Activated naive CD8-positive, alpha-beta T cell treated with anti-CD3 and anti-CD28 coated beads, Interleukin-2, amount 50 U/mL, for 24 hours (primary cell): ENCODE results near the gene PCBP3.

Experiments used
- ATAC-seq: fragments of 150-1000 bp; cut with Tn5 transposase; one replicate; pipeline ENCODE4 v1.10.0; 2021
- DNase-seq: peaks from one replicate; pipeline ENCODE4 v3.0.0; 2021
- H3K27ac Mint-ChIP-seq: one replicate; pipeline ENCODE4 v1.8.0; 2021; ENCODE audit warnings: mild to moderate bottlenecking, mixed read lengths
- H3K27me3 Mint-ChIP-seq: one replicate; pipeline ENCODE4 v1.8.0; 2021; ENCODE audit warnings: mixed read lengths
- H3K36me3 Mint-ChIP-seq: one replicate; pipeline ENCODE4 v1.8.0; 2021; ENCODE audit warnings: low read depth, mixed read lengths
- H3K4me1 Mint-ChIP-seq: one replicate; pipeline ENCODE4 v1.8.0; 2021; ENCODE audit warnings: mixed read lengths
- H3K4me3 Mint-ChIP-seq: one replicate; pipeline ENCODE4 v1.8.0; 2021; ENCODE audit warnings: mild to moderate bottlenecking, moderate library complexity, mixed read lengths
- H3K9me3 Mint-ChIP-seq: one replicate; pipeline ENCODE4 v1.8.0; 2021; ENCODE audit warnings: mixed read lengths

Gene PCBP3

DNA sequence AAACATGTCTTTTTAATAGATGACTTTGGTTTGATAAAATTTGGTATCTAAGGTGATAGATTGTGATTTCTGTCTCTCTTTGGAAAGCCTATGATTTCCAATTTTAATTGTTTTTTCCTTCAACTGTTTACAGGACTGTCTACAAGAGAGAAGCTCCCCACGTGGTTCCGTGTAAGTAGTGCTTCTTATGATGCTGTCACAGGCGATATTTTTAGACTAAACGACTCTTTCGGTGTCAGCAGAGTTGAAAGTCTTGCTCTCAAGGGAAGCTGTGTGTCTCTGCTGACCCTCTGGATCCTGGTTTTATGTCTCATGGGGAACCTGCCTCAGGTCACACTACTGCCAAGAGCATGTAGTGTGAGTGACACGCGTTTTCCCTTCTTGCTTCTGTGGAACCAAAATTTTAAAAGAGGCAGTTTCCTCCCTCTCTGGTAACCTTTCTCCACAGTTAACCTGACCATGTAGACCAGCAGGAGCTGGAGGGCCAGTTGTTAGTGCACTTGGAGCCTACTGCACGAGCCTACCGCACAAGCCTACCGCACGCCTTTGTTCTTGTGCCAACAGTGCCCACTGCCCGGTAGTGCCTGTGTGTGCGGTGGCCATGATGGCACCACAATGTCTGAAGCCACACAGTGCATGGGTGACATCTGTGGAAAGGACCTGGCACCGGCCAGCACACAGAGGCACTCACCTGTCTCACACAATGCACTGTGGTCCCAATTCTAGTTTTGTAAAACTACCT, 91.9 kb downstream of the PCBP3 start:
- H3K4me1 Mint-ChIP-seq: no peaks in the 10 kb centered on the region
- peaks cover 2% of the 10 kb centered on the region for H3K27me3 Mint-ChIP-seq
- no peak overlapping the region for H3K4me3 Mint-ChIP-seq
- no peaks in the 10 kb centered on the region for H3K9me3 Mint-ChIP-seq
- no peak overlapping the region for H3K27ac Mint-ChIP-seq
- no peak for ATAC-seq
- DNase-seq: no peak
- no peaks in the 10 kb centered on the region for H3K36me3 Mint-ChIP-seq

DNA sequence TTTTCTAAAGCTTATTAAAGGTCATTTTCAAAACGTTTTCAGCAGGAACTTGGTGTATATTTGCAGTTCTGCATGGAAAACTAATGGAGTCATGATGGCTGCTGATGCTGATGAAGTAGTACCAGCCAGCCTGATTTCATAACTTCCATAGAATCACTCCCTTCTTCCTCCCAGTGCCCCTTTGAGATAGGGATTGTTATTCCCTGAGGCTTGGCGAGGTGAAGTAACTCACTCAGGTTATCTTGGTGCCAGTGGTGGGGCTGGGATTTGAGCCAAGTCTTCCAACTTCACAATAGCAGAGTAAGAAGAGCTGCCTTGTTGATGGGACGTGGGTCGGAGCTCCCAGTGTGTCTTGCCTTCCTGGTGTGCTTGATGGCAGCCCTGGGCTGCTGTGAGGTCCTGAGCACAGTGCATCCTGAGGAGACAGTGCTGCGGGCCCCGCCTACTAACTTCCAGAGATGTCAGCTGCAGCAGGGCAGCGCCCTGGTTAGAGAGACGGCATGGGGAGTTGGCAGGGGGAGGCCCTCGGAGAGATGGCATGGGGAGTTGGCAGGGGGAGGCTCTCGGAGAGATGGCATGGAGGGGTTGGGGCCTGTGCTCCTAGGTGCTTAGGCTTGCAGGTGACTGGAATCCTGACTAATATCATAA, 92.6 kb downstream of the PCBP3 start:
- H3K4me3 Mint-ChIP-seq: no peak overlapping the region
- ATAC-seq (no peak), DNase-seq (no peak)
- H3K9me3 Mint-ChIP-seq: no peaks in the 10 kb centered on the region
- no peaks in the 10 kb centered on the region for H3K36me3 Mint-ChIP-seq
- no peaks in the 10 kb centered on the region for H3K4me1 Mint-ChIP-seq
- H3K27ac Mint-ChIP-seq: no peak overlapping the region
- no peaks in the 10 kb centered on the region for H3K27me3 Mint-ChIP-seq

DNA sequence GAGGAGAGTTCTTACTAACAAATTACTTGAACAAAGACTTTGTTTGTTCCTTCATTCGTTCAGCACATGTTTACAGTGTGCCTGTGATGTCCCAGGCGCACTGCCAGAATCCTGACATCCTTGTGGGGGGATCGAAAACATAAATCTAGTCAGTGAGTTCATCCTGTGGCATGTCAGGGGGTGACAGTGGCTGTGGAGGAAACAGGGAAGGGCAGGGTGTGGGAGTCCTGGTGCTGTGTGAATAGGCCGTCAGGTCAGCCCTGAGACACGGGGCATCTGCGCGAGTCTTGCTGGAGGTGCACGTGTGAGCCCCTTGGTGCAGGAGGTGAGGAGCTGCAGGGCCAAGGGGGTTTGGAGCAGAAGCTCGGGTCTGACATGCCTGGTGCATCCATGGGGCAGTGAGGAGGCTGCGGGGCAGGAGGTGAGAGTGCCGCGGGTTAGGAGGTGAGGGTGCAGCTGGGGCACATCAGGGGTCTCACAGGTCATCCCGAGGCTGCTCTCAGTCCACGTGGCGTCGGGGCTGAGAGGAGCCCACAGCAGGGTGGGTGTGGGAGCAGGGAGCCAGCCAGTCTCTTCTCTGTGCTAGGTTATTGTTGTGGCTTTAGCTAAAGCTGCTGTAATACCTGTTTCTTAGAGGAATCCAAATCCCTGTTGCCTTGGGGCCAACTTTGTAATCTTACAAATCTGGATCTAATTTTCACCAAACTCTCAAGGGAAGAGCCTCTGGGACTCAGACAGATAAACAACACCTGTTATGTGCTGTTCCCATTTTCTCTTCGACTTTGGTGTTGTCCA, 93.4 kb downstream of the PCBP3 start:
- DNase-seq (no peak), ATAC-seq (no peak)
- H3K27ac Mint-ChIP-seq: no peak overlapping the region
- no peaks in the 10 kb centered on the region for H3K27me3 Mint-ChIP-seq
- no peaks in the 10 kb centered on the region for H3K36me3 Mint-ChIP-seq
- H3K4me3 Mint-ChIP-seq: no peak overlapping the region
- H3K4me1 Mint-ChIP-seq: peaks cover 2% of the 10 kb centered on the region
- no peaks in the 10 kb centered on the region for H3K9me3 Mint-ChIP-seq

DNA sequence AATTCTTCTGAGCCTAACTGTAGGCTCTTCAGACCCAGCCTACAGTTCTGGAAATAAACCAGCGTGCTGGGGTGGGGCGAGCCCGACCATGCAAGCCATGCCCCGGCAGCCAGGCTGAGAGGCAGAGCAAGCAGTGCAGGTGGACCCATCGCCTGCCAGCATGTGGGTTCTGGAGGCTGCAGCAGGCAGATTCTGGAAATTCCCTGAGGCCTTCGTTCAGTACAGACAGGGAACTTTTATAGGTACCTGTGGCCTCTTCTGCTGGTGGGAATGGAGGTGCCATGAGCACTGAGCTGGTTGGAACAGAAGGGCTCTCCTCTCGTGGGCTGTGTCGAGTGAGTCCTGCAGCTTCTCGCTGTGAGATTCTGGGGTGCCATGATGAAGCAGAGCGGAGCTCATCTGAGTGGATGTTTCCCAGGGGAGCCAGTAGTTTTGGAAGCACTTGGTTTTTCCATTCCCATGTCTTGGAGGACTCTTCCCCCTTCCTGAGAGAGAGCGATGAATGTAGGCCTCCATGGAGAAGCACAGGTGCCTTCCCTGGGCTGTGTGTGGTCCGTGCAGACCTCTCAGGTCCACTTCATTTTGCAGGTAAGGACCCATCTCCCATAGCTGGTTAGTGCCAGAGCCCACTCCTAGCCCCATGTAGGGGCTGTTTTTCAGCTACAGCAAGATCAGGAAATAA, 94.1 kb downstream of the PCBP3 start:
- no peak overlapping the region for H3K27ac Mint-ChIP-seq
- ATAC-seq: no peak

DNA sequence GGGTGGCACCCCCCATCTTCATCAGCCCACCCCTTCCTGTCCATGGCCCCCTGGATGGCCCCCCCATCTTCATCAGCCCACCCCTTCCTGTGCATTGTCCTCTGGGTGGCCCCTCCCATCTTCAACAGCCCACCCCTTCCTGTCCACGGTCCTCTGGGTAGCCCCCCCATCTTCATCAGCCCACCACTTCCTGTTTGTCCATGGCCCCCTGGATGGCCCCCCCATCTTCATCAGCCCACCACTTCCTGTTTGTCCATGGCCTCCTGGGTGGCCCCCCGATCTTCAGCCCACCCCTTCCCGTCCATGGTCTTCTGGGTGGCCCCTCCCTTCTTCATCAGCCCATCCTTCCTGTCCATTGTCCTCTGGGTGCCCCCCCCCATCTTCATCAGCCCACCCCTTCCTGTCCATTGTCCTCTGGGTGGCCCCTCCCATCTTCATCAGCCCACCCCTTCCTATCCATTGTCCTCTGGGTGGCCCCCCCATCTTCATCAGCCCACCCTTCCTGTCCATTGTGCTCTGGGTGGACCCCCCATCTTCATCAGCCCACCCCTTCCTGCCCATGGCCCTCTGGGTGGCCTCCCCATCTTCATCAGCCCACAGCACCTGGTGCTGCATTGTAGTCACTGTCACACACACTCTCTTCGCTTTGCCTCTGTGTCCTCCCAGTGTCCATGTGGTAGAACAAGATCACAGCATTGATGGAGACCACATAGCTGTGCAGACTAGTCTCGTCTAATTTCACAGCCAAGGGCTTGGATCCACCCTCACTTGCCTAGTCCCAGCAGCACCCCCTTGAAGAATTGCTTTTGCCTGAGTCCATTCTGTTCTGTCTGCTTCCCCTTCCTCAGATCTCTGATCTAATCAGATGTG, 95.9 kb downstream of the PCBP3 start:
- no peak for ATAC-seq
- H3K9me3 Mint-ChIP-seq: no peaks in the 10 kb centered on the region
- peaks cover 8% of the 10 kb centered on the region for H3K4me1 Mint-ChIP-seq

More for the DNA sequence above, 94.1 kb downstream of the PCBP3 start:
- Mint-ChIP-seq H3K9me3 (no peaks in the 10 kb centered on the region), H3K36me3 (no peaks in the 10 kb centered on the region), H3K27me3 (no peaks in the 10 kb centered on the region), H3K4me1 (peaks cover 8% of the 10 kb centered on the region), H3K4me3 (no peak overlapping the region)
- no peak for DNase-seq

DNA sequence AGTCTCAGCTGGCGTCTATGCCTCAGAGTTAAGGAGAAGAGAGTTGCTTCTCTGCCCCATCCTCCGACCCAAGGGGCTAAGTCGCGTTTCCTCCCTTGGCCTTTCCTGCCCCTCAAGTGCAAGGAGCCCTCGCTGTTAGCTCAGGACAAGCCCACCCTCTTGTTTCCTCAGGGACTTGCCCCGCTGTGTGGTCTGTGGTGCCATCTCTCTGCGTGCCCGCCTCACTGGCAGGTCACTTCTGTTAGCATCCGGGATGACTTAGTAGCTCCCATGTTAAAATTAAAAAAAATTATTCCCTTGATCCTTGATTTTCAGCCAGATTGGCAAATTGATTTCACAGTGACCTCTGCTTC, 96.5 kb downstream of the PCBP3 start:
- ATAC-seq: no peak
- H3K27me3 Mint-ChIP-seq: no peaks in the 10 kb centered on the region
- no peak for DNase-seq
- H3K4me1 Mint-ChIP-seq: peaks cover 8% of the 10 kb centered on the region
- no peaks in the 10 kb centered on the region for H3K36me3 Mint-ChIP-seq
- H3K4me3 Mint-ChIP-seq: no peak overlapping the region
- no peak overlapping the region for H3K27ac Mint-ChIP-seq
- H3K9me3 Mint-ChIP-seq: no peaks in the 10 kb centered on the region

More for the DNA sequence above, 95.9 kb downstream of the PCBP3 start:
- Mint-ChIP-seq H3K36me3 (no peaks in the 10 kb centered on the region), H3K27ac (no peak overlapping the region), H3K4me3 (no peak overlapping the region), H3K27me3 (no peaks in the 10 kb centered on the region)
- no peak for DNase-seq

DNA sequence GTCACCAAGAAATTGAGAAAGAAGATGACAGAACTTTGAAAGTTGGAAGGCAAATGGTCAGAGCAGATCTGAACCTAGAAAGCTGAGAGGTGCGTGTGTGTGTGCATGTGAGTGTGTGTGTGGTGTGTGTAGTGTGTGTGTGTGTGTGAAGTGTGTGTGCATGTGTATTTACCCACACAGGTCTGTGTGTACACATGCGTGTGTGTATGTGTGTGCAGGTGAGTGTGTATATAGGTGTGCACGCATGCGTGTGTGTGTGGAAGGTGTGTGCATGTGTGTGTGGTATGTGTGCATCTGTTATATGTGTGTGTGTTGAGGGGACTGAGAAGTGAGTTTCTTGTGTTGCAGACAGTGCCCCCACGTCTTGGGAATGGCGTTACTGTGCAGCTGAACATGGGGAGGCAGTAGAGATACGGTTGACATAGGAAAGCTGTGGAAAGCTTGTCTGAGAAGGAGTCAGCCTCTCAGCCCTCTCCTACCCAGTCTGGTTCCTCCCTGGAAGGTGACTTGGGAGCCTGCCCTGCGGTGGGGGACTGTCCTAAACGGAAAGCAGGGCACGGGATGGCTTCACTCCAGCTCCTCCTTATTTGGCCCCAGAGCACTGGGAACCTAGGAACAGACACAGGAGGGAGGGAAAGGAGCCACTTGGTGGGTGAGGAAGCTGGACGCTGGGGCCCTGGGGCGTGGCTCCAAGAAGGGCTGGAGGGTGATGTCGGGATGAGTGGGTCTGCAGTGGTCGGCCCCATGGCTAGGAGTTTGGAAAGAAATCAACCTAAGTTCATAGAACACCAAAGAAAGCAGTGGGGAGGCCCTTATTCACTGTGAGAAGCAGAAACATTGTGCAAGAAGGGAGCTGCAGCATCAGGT, 97.2 kb downstream of the PCBP3 start:
- ATAC-seq: peak; percentile 27
- peaks cover 4% of the 10 kb centered on the region for H3K36me3 Mint-ChIP-seq
- H3K4me3 Mint-ChIP-seq: no peak overlapping the region
- no peaks in the 10 kb centered on the region for H3K27me3 Mint-ChIP-seq
- no peak for DNase-seq
- H3K27ac Mint-ChIP-seq: no peak overlapping the region
- peaks cover 8% of the 10 kb centered on the region for H3K4me1 Mint-ChIP-seq
- no peaks in the 10 kb centered on the region for H3K9me3 Mint-ChIP-seq

DNA sequence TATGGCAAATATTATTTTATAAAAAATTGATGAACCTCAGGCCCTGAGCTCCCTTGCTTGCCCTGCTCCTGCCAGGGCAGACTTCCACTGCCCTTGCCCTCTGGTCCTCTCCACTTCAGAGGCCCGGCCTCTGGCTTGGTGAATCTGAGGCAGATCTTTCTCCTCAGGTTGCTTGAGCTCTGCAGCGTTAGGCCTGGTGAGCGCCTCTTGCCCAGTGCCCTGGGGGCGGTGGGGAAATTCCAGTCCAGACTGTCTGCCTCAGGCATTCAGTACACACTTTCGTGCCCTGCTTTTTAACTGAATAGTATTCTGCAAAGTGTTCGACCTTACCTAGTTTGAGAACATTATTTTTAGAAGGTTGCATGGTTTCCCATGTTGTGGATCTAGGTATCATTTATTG, 98.2 kb downstream of the PCBP3 start:
- no peaks in the 10 kb centered on the region for H3K9me3 Mint-ChIP-seq
- no peak overlapping the region for H3K27ac Mint-ChIP-seq
- H3K27me3 Mint-ChIP-seq: no peaks in the 10 kb centered on the region
- ATAC-seq (peak; percentile 59), DNase-seq (peak; percentile 21)
- H3K36me3 Mint-ChIP-seq: peaks cover 4% of the 10 kb centered on the region
- no peak overlapping the region for H3K4me3 Mint-ChIP-seq
- peaks cover 8% of the 10 kb centered on the region for H3K4me1 Mint-ChIP-seq

DNA sequence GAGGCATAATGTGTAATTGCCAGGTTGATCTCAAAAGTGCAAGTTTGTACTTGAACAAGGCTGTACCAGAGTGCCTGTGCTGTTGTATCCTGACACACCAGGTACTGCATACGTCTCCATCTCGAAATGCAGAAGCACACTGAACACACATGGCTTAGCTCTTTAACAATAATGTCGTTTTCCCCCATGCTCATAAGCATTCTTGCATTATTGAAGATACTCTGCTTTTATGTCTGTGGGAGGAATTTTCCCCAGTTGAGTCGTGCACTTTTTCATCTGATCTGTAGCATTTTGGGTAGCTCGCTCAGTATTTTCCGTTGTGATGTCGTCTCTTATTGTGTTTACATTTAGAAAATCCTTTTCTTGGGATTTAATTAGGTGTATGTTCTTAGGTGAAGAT, 98.7 kb downstream of the PCBP3 start:
- ATAC-seq: no peak
- H3K4me1 Mint-ChIP-seq: peaks cover 8% of the 10 kb centered on the region
- no peak overlapping the region for H3K4me3 Mint-ChIP-seq
- no peaks in the 10 kb centered on the region for H3K9me3 Mint-ChIP-seq
- H3K36me3 Mint-ChIP-seq: peaks cover 4% of the 10 kb centered on the region
- no peak overlapping the region for H3K27ac Mint-ChIP-seq
- no peaks in the 10 kb centered on the region for H3K27me3 Mint-ChIP-seq
- no peak for DNase-seq

DNA sequence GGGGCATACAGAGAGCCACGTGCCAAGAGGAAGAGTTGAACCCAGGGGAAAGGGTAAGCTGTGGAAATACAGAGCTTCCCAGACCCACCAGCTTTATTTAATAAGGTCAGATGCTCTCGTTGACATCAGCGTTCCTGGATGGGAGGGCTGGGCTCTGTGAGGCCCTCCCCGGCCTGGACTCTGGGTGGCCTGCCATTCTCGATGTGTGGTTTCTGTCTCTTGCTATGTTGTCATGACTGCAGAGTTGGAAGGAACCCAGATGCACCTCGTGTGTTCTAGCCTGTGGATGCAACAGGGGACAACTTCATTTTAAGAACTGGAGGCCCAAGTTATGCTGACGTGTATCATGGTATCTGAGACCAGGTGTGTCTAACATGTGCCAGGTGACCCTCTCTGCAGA, 101.7 kb downstream of the PCBP3 start:
- Mint-ChIP-seq H3K4me3 (no peak overlapping the region), H3K9me3 (no peaks in the 10 kb centered on the region), H3K36me3 (peaks cover 4% of the 10 kb centered on the region), H3K27ac (no peak overlapping the region), H3K27me3 (no peaks in the 10 kb centered on the region), H3K4me1 (peaks cover 10% of the 10 kb centered on the region)
- DNase-seq (no peak), ATAC-seq (no peak)

DNA sequence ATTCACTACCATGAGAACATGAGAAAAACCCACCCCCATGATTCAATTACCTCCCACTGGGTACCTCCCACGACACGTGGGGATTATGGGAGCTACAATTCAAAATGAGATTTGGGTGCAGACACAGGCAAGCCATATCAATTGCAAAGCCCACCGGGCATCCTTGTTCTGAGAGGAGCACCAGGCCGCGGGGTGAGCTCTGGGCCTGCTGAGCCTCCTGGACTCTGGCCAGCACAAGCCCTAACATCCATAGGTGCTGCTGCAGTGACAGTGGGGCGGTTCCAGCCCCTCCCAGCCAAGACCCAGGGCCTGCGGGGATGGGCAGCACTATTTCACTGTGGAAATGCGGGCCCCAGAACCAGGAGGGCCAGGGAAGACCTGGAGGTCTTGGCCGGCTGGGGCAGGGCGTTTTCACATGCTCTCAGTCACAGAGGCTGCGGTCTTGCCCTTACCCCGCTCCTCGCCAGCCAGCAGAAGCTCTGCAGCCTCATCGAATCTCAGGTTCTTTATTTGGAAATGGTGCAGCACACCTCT, 103.8 kb downstream of the PCBP3 start:
- Mint-ChIP-seq H3K36me3 (peaks cover 4% of the 10 kb centered on the region), H3K4me1 (peaks cover 3% of the 10 kb centered on the region), H3K4me3 (no peak overlapping the region), H3K9me3 (no peaks in the 10 kb centered on the region), H3K27me3 (no peaks in the 10 kb centered on the region), H3K27ac (no peak overlapping the region)
- DNase-seq: no peak
- ATAC-seq: no peak

DNA sequence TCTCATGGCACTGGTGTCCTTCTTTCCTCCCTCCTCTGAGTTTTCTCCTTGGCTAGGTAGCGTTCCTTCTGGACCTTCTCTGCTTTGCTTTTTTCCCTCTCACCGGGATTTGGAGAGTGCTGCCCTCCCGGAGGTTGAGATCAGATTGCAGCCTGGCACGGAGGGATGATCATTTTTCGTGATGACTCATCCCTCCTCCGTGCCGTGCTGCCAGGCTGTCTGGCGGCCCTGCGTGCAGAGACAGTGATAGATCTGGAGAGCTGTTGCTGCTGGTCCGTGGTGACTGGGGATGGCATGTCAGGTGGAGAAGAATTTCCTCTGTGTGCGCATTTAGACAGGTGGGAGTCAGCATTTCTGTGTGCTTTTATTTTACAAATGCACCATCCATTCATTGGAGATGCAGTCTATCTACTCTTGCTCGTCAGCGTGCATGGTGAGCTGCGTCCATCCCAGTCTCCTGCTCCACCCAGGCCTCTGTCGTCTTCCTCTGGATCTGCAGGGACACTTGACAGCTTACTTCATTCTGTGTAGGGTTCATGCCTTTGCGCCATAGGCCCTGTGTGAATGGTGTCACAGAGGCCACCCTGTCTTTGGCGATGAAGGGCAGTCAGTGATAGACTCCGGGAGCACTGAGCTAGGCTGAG, 104.4 kb downstream of the PCBP3 start:
- H3K4me3 Mint-ChIP-seq: no peak overlapping the region
- peaks cover 1% of the 10 kb centered on the region for H3K4me1 Mint-ChIP-seq
- no peak for DNase-seq
- H3K9me3 Mint-ChIP-seq: no peaks in the 10 kb centered on the region
- no peaks in the 10 kb centered on the region for H3K27me3 Mint-ChIP-seq
- no peak overlapping the region for H3K27ac Mint-ChIP-seq
- H3K36me3 Mint-ChIP-seq: peaks cover 4% of the 10 kb centered on the region
- ATAC-seq: no peak

DNA sequence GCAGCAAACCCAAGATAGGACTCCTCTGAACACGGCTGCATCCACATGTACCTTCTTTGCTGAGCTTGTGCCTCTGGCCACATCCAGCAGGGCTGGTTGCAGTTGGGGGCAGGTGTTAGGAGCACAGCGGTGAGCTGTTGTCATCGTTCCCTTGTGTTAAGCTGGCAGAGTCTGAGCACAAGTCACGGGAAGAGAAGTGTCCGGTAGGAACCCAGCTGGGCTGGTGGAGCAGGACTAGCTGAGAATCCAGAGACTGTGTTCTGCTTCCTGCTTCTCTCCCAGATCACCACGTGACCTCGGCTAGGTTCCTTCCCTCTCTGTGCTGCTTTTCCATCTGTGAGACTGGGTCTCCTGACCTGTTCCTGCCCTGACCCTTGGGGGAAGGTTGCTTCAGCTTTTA, 105.1 kb downstream of the PCBP3 start:
- H3K27ac Mint-ChIP-seq: no peak overlapping the region
- peaks cover 5% of the 10 kb centered on the region for H3K36me3 Mint-ChIP-seq
- ATAC-seq (no peak), DNase-seq (no peak)
- H3K4me1 Mint-ChIP-seq: peaks cover 1% of the 10 kb centered on the region
- no peaks in the 10 kb centered on the region for H3K27me3 Mint-ChIP-seq
- no peak overlapping the region for H3K4me3 Mint-ChIP-seq
- H3K9me3 Mint-ChIP-seq: no peaks in the 10 kb centered on the region
